Immature natural killer cell (primary cell): ENCODE measurements around the gene LYPD5. TPM values are rescaled to one million over a fixed set of nuclear protein-coding genes. Genes with fewer than 3 reads are reported as not detected.
"Not testable (repeated sequence)": the region's sequence is repeated elsewhere in the genome, so short reads cannot be mapped to it uniquely, and the experiment has no call there.

Source experiments
- DNase-seq, 3 donors: peaks; one replicate each; pipeline ENCODE4 v3.0.0; 2022; ENCODE audit warnings: mixed read lengths in 1 of 3
- H3K27ac Mint-ChIP-seq, 6 donors: one replicate each; pipeline ENCODE4 v1.8.0; 2020; ENCODE audit warnings: mixed read lengths in 6 of 6, mild to moderate bottlenecking in 5 of 6, inconsistent platforms in 4 of 6, moderate library complexity in 3 of 6
- H3K27me3 Mint-ChIP-seq, 3 donors: one replicate each; pipeline ENCODE4 v1.8.0; 2020 to 2021; ENCODE audit warnings: low read depth in 3 of 3, mild to moderate bottlenecking in 3 of 3, mixed read lengths in 3 of 3, moderate library complexity in 3 of 3, inconsistent platforms in 1 of 3
- H3K36me3 Mint-ChIP-seq, 3 donors: one replicate each; pipeline ENCODE4 v1.8.0; 2020; ENCODE audit warnings: mixed read lengths in 3 of 3, inconsistent platforms in 2 of 3, mild to moderate bottlenecking in 2 of 3
- H3K4me1 Mint-ChIP-seq, 2 donors: one replicate each; pipeline ENCODE4 v1.8.0; 2020; ENCODE audit warnings: inconsistent platforms in 2 of 2, mild to moderate bottlenecking in 2 of 2, mixed read lengths in 2 of 2, moderate library complexity in 1 of 2
- H3K4me3 Mint-ChIP-seq, 5 donors: one replicate each; pipeline ENCODE4 v1.8.0; 2020; ENCODE audit warnings: mild to moderate bottlenecking in 5 of 5, mixed read lengths in 5 of 5, inconsistent platforms in 3 of 5, moderate library complexity in 3 of 5
- H3K9me3 Mint-ChIP-seq, 6 donors: one replicate each; pipeline ENCODE4 v1.8.0; 2020; ENCODE audit warnings: mild to moderate bottlenecking in 6 of 6, mixed read lengths in 6 of 6, inconsistent platforms in 4 of 6, moderate library complexity in 3 of 6
- polyA plus RNA-seq, 3 donors: library from polyadenylated mRNA; unstranded; fragments of 300-500 nt; fragmentation: Illumina TruSeq; gene quantifications; one replicate each; pipeline ENCODE4 v1.2.3, GENCODE V29; 2021

The LYPD5 gene
- polyA plus RNA-seq, 3 donors from 2014 or later: 3.4 TPM; not detected in 2

DNA sequence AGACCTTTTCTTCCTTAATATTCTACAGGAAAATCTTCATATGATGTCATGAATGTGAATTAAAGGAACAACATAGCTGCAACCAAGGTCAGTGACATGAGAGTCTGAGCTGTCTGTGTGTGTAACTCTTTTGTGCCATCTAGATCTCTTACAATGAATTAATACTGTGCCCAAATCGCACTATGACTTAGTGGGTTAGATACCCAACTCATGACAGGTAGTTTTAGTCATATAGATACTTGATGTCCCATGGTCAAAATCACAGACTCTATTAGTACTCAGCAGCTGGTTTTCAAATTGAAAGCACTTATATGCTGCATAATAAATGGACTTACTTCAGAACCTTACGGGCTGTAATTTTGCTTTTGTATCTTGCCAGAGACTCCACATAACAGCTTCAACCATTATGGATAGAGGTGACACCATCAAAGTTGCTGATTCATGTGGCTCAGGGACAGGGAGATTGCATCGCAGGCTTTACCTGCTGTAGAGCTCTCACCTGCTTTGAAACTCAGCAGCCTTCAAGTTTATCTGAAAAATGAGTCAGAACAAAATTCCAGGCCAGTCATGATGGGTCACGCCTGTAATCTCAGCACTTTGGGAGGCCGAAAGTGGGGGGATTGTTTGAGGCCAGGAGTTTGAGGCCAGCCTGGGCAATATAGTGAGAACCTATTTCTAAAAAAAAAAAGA lies 12.6 kb upstream of the LYPD5 start:
- DNase-seq: no peak
- peaks cover 4 to 28% (median 5%) of the 10 kb centered on the region in 3 donors for H3K27me3 Mint-ChIP-seq
- no peaks in the 10 kb centered on the region for H3K36me3 Mint-ChIP-seq
- H3K4me1 Mint-ChIP-seq: no peaks in the 10 kb centered on the region
- no peak overlapping the region for H3K27ac Mint-ChIP-seq
- no peaks in the 10 kb centered on the region for H3K9me3 Mint-ChIP-seq
- no peak overlapping the region for H3K4me3 Mint-ChIP-seq

DNA sequence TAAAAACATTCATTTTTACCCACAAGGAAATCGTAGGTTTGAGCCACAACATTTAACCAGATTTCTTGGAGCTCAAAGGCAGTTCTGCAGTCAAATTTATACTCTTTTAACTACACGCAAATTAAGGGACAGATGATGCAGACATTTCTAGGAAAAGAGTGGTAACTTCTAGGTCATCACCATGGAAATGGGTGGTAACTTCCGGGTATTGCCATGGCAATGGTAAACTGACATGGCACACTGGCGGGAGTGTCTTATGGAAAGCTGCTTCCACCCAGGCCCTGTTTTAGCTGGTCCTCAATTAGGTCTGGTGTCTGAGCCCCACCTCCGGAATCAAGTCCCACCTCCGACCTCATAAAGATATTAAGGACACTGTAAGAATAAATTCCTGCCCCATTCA lies 10.4 kb upstream of the LYPD5 start:
- no peaks in the 10 kb centered on the region for H3K4me1 Mint-ChIP-seq
- H3K36me3 Mint-ChIP-seq: no peaks in the 10 kb centered on the region
- no peaks in the 10 kb centered on the region for H3K9me3 Mint-ChIP-seq
- no peak for DNase-seq
- H3K27ac Mint-ChIP-seq: no peak overlapping the region
- H3K4me3 Mint-ChIP-seq: no peak overlapping the region
- H3K27me3 Mint-ChIP-seq: peaks cover 2 to 9% (median 2%) of the 10 kb centered on the region in 3 donors

DNA sequence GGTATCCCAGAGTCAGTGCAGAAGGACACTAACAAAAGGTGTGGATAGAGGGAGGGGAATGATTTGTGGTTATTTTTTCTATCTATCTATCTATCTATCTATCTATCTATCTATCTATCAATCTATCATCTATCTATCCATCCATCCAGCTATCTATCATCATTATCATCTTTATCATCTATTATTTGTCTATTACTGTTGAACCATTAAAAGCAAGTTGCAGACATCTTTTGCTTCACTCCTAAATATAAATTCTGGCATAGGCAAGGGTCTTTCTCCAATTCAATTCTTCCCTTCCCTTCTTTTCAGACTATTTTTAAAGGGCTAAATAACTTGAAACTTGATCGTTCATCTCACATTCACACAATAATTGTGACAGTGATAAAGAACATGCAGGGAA lies 10.0 kb upstream of the LYPD5 start:
- no peaks in the 10 kb centered on the region for H3K4me1 Mint-ChIP-seq
- DNase-seq: no peak
- no peak overlapping the region for H3K4me3 Mint-ChIP-seq
- H3K36me3 Mint-ChIP-seq: no peaks in the 10 kb centered on the region
- no peak overlapping the region for H3K27ac Mint-ChIP-seq
- H3K9me3 Mint-ChIP-seq: no peaks in the 10 kb centered on the region
- peaks cover 2 to 9% (median 4%) of the 10 kb centered on the region in 3 donors for H3K27me3 Mint-ChIP-seq

DNA sequence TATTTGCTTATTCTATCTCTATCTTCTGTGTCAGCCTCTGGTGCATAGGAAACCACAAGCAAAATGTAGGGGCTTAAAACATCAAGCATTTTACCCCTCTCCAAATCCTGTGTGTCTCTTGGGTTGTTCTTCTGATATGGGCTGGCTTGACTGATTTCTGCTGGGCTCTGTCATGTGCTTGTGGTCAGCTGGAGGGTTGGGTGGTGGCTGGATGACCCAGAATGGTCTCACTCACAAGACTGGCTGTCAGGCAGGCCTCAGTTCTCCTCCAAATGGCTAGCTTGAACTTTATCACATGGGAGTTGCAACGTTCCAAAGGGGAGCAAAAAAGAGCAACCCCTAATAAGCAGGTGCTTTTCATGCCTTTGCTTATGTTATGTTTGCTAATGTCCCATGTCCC lies 9.6 kb upstream of the LYPD5 start:
- H3K27me3 Mint-ChIP-seq: peaks cover 2 to 9% (median 4%) of the 10 kb centered on the region in 3 donors
- H3K4me1 Mint-ChIP-seq: no peaks in the 10 kb centered on the region
- H3K27ac Mint-ChIP-seq: no peak overlapping the region
- H3K9me3 Mint-ChIP-seq: no peaks in the 10 kb centered on the region
- no peak for DNase-seq
- no peak overlapping the region for H3K4me3 Mint-ChIP-seq
- no peaks in the 10 kb centered on the region for H3K36me3 Mint-ChIP-seq

DNA sequence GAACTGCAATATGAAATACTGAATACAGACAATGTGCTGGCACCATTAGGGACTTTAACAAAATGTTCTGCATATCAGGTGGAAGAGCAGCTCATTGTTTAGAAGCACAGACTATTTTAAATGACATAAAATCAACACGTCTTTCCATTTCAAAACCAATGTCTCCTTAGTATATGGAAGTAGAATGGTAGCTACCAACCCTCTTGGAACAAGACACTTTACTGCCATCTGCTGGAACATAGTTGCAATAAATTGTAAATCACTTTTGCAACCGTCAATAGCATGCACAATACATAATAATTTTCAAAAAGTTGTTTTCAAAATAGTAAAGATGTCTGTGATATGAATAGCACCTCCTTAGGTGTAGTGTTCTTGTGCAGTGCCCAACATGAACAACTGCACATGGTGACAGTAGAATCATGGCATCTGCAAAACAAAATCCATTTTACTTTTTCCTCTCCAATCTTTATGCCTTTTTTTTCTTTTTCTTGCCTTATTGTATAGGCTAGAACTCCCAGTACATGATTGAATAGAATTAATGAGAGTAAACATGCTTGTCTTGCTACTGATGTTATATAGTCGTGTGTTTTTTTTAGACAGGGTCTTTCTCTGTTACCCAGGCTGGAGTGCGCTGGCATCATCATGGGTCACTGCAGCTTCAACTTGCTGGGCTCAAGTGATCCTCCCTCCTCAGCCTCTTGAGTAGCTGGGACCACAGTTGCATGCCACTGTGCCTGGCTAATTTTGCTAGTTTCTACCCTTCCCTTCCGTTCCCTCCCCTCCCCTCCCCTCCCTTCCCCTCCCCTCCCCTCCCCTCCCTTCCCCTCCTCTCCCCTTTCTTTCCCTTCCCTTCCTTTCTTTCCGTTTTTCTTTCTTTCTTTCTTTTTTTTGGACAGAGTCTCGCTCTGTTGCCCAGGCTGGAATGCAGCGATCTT lies 7.8 kb upstream of the LYPD5 start:
- Mint-ChIP-seq H3K9me3 (no peaks in the 10 kb centered on the region), H3K27me3 (peaks cover 2 to 9% (median 4%) of the 10 kb centered on the region in 3 donors), H3K27ac (no peak overlapping the region), H3K4me3 (no peak overlapping the region), H3K36me3 (no peaks in the 10 kb centered on the region), H3K4me1 (no peaks in the 10 kb centered on the region)
- DNase-seq: peak in 2 of 3 donors; percentile 33 to 36

DNA sequence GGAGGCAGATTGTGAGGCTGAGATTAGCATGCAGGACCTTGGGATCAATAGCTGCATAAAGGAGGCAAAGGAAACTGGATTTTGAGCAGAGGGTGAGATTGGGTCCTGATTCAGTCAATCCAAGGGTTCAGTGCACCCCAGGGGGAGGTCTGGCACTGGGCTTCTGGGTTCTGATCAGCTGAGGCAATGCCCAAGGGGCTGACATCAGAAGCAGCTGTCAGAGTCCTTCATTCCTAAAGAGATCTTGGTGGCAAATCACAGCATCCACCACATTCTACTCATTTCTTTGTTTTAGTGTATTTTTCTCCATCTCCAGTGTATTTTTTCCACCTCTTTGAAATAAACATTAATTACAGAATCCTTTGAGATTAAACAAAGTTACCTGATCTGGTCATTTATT lies 5.4 kb upstream of the LYPD5 start:
- Mint-ChIP-seq H3K4me1 (no peaks in the 10 kb centered on the region), H3K36me3 (no peaks in the 10 kb centered on the region), H3K27ac (no peak overlapping the region), H3K9me3 (no peaks in the 10 kb centered on the region), H3K27me3 (peaks cover 2 to 5% (median 4%) of the 10 kb centered on the region in 3 donors), H3K4me3 (no peak overlapping the region)
- DNase-seq: no peak

DNA sequence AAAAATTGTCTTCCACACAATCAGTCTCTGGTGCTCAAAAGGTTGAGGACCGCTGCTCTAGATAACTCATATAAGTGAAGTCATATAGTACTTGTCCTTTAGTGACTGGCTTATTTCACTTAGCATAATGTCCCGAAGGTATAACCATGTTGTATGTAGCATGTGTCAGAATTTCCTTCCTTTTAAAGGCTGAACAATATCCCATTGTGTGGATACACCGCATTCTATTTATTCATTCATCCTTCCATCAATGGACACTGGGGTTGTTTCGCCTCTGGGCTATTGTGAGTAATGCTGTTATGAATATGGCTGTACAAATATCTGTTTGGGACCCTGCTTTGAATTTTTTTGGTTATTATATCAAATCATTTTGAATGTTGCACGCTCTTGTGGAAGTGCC lies 4.6 kb upstream of the LYPD5 start:
- Mint-ChIP-seq H3K4me1 (no peaks in the 10 kb centered on the region), H3K27ac (no peak overlapping the region), H3K4me3 (no peak overlapping the region), H3K36me3 (no peaks in the 10 kb centered on the region), H3K27me3 (peaks cover 3 to 5% (median 5%) of the 10 kb centered on the region in 3 donors), H3K9me3 (no peaks in the 10 kb centered on the region)
- no peak for DNase-seq

DNA sequence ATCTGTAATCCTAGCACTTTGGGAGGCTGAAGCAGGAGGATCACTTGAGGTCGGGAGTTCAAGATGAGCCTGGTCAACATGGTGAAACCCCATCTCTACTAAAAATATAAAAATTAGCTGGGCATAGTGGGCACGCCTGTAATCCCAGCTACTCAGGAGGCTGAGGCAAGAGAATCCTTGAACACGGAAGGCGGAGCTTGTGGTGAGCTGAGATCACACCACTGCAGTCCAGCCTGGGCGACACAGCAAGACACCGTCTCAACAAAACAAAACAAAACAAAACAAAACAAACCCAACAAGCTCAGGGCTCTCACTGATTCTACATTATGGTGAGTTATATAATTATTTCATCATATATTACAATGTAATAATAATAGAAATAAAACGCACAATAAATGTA lies 4.2 kb upstream of the LYPD5 start:
- not testable (repeated sequence) for H3K27me3 Mint-ChIP-seq, H3K4me3 Mint-ChIP-seq, H3K27ac Mint-ChIP-seq, H3K36me3 Mint-ChIP-seq, H3K4me1 Mint-ChIP-seq, H3K9me3 Mint-ChIP-seq, DNase-seq

DNA sequence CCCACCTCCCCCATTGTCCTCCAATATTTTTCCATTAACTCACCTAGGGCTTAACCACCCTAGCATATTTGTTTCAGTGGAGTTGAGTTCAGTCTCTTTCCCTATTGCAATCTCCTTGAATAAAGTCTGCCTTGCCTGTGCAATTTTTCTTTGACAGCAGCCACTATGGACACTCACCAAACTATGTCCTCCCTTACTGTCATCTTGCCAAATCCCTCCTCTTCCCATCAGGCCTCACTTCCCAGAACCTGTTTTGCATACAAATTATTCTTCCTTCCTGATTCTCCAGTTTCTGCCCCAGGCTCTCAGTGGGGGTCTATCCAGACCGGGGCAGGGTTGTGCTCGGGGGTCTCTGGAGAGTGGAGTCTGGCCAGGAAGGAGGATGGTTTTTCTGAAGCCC lies 2.2 kb upstream of the LYPD5 start:
- H3K36me3 Mint-ChIP-seq: no peaks in the 10 kb centered on the region
- H3K27me3 Mint-ChIP-seq: peaks cover 3 to 6% (median 4%) of the 10 kb centered on the region in 3 donors
- no peaks in the 10 kb centered on the region for H3K4me1 Mint-ChIP-seq
- H3K9me3 Mint-ChIP-seq: no peaks in the 10 kb centered on the region
- no peak for DNase-seq
- no peak overlapping the region for H3K4me3 Mint-ChIP-seq
- H3K27ac Mint-ChIP-seq: no peak overlapping the region

DNA sequence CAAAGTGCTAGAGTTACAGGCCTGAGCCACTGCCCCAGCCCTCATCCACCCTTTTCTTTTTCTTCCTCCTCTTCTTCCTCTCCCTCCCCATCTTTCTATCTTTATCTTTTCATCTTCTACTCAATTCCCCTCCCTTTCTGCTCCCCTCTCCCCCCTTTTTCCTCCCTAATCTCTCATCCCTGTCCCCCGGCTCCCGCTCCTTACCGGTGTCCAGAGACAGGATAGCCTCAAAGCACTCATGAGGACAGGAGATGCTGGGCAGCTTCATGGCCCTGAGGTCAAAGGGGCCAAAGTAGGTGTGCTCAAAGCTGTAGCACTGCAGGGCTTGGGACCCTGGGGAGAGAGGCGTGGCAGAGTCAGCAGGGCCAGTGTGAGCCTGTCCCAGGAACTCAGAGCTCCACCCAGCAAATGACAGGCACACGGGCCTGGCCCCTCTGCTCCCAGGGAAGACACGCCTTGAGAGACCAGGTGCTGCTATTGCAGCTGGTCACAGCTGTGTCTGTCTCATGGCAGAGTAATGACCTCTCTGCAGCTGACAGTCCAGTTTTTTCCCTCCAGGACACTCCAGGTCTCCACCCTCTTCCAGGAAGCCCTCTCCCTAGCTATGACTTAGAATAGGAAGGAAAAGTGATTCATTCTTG lies 2.6 kb downstream of the LYPD5 start:
- Mint-ChIP-seq H3K27me3 (peaks cover 5 to 9% (median 6%) of the 10 kb centered on the region in 3 donors), H3K9me3 (peaks cover 0 to 3% (median 0%) of the 10 kb centered on the region in 6 donors), H3K4me3 (peak overlapping the region in 4 of 5 donors; percentile 46 to 66 (median 51)), H3K4me1 (peaks cover 6% of the 10 kb centered on the region in 2 donors), H3K27ac (no peak overlapping the region), H3K36me3 (no peaks in the 10 kb centered on the region)
- no peak for DNase-seq

DNA sequence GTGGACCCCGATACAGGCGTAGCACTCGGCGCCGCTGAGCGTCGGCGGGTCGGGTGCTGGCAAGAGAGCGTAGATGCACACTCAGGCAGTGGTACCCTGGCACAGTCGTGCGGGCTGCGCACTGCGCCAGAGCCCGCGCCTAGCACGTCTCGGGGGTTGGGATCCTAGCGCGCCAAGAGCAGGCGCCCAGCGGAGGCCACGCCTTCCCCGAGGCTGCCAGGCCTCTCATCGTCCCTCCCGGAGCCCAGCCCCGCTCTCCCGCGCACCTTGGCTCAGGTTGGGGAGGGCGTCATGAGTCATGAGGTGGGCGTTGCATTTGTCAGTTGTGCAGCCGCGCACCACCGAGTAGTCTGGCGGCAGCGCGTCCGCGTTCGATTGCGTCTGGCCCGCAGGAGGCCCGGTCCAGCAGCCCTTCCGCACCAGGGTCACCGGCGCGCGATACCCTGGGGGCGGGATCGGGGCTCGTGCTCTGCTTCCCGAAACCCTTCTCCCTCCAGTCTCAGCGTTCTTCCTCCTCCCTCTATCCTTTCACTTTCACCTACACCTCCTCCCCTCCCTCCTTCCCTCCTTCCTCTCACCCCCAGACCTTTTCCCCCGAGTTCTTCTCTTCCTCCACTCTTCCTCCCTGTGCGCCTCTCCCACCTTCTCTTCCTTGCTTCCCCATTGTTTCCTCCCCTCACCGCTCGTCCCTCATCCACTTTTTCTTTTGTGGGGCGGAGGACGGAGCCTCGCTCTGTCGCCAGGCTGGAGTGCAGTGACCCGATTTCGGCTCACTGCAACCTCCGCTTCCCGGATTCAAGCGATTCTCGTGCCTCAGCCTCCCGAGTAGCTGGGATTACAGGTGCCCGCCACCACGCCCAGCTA lies 3.5 kb downstream of the LYPD5 start:
- Mint-ChIP-seq H3K4me1 (peaks cover 6% of the 10 kb centered on the region in 2 donors), H3K27me3 (peaks cover 5 to 9% (median 6%) of the 10 kb centered on the region in 3 donors), H3K9me3 (peaks cover 0 to 3% (median 0%) of the 10 kb centered on the region in 6 donors), H3K4me3 (peak overlapping the region; percentile 44 to 66 (median 49)), H3K36me3 (no peaks in the 10 kb centered on the region), H3K27ac (no peak overlapping the region)
- no peak for DNase-seq

DNA sequence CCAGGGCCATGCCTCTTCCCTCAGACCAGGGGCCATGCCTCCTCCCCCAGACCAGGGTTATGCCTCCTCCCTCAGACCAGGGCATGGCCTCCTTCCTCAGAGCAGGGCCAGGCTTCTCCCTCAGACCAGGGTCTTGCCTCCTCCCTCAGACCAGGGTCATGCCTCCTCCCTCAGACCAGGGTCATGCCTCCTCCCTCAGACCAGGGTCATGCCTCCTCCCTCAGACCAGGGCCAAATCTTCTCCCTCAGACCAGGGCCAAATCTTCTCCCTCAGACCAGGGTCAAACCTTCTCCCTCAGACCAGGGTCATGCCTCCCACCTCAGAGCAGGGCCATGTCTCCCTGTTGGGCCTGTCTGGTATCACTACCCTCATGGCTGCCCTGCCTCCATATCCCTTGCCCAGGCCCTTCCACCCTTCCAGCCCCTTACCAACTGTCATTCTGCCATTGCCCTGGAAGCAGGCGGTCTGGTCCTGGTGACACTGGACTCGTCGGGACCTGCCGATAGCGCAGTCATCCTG lies 4.2 kb downstream of the LYPD5 start:
- peak overlapping the region in 4 of 5 donors; percentile 25 to 66 (median 49) for H3K4me3 Mint-ChIP-seq
- no peak for DNase-seq

DNA sequence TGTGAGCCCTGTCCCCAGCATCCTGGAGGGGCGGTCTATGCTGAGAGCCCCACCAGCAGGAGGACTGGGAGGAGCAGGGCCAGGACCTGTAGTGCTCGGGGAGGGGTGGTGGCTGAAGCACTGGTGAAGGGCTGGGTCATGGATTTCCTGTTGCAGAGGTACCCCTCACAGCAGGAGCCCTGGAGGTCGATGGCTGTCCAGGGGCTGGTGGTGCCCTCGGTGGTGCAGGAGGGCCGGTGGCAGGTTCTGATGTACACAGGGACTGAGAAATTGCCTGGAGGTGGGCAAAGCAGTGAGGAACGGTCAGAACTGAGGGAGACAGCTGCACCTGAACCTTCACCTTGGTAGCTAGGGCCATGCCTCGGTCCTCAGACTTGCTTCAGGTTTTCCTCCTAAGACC lies 4.7 kb downstream of the LYPD5 start:
- Mint-ChIP-seq H3K36me3 (no peaks in the 10 kb centered on the region), H3K4me3 (peak overlapping the region in 1 of 5 donors; percentile 55), H3K9me3 (peaks cover 0 to 3% (median 0%) of the 10 kb centered on the region in 6 donors), H3K27ac (peak overlapping the region in 1 of 6 donors; percentile 51), H3K4me1 (peaks cover 6% of the 10 kb centered on the region in 2 donors), H3K27me3 (peaks cover 5 to 9% (median 8%) of the 10 kb centered on the region in 3 donors)
- DNase-seq: no peak

More for the DNA sequence above, 4.2 kb downstream of the LYPD5 start:
- H3K36me3 Mint-ChIP-seq: no peaks in the 10 kb centered on the region
- H3K27ac Mint-ChIP-seq: no peak overlapping the region
- H3K9me3 Mint-ChIP-seq: peaks cover 0 to 3% (median 0%) of the 10 kb centered on the region in 6 donors
- peaks cover 6% of the 10 kb centered on the region in 2 donors for H3K4me1 Mint-ChIP-seq
- peaks cover 6 to 9% (median 7%) of the 10 kb centered on the region in 3 donors for H3K27me3 Mint-ChIP-seq
